SK-N-SH (cell line): Measurements from ENCODE around the gene KRT13. TPM values are rescaled to one million over a fixed set of nuclear protein-coding genes. Genes with fewer than 3 reads are reported as not detected.

Experiments used
- CTCF ChIA-PET: fragments of 300-600, 350-600 bp; formaldehyde crosslinking; extraction: SDS; loops from one replicate; lab custom pipeline; 2021; lab: Yijun Ruan, JAX
- POLR2A ChIA-PET: fragments of 350-600 bp; sonication (Branson Sonifier 250); formaldehyde crosslinking; extraction: SDS; loops from one replicate; lab custom pipeline; 2020; ENCODE audit warnings: antibody characterized with exemption, inconsistent platforms; lab: Yijun Ruan, JAX
- DNase-seq: peaks from one replicate; pipeline ENCODE4 v3.0.0; 2012
- H2AFZ ChIP-seq: fragments of 200-600 bp; sonication (generic); 2 replicates; pipeline ENCODE4 v1.8.1; 2016; ENCODE audit warnings: antibody characterized with exemption, mild to moderate bottlenecking, low read depth
- H3F3A ChIP-seq: fragments of 200-600 bp; sonication (generic); replicated peaks from 2 replicates; pipeline ENCODE3; 2016; ENCODE audit warnings: antibody characterized with exemption, mild to moderate bottlenecking; ENCODE audit not compliant: insufficient read depth
- H3K27ac ChIP-seq, 2 experiments: fragments of 200-500 bp in 1 of 2; fragments of 200-600 bp in 1 of 2; sonication (Bioruptor generic) in 1 of 2; sonication (generic), shearing (Covaris generic) in 1 of 2; 2 replicates each; pipeline versions ENCODE4 v1.5.1 to v1.6.1; 2014 to 2016; ENCODE audit warnings: low read depth in 2 of 2, inconsistent platforms in 1 of 2, low read length in 1 of 2, mild to moderate bottlenecking in 1 of 2, mixed read lengths in 1 of 2
- H3K27me3 ChIP-seq: fragments of 200-600 bp; sonication (generic), shearing (Covaris generic); 2 replicates; pipeline ENCODE4 v1.6.1; 2016; ENCODE audit warnings: mixed run types; ENCODE audit not compliant: insufficient read depth
- H3K36me3 ChIP-seq, 2 experiments: fragments of 200-500 bp in 1 of 2; fragments of 200-600 bp in 1 of 2; sonication (Bioruptor generic) in 1 of 2; sonication (generic) in 1 of 2; replicated peaks in 1 of 2; 2 replicates each; pipeline versions ENCODE3 to v1.5.1; 2014 to 2016; ENCODE audit warnings: low read length in 1 of 2, mild to moderate bottlenecking in 1 of 2; ENCODE audit not compliant: insufficient read depth in 2 of 2, control insufficient read depth in 1 of 2
- H3K4me1 ChIP-seq, 2 experiments: fragments of 200-500 bp in 1 of 2; fragments of 200-600 bp in 1 of 2; sonication (Bioruptor generic) in 1 of 2; sonication (generic), shearing (Covaris generic) in 1 of 2; 2 replicates each; pipeline versions ENCODE4 v1.5.1 to v1.6.1; 2014 to 2016; ENCODE audit warnings: low read depth in 1 of 2, low read length in 1 of 2, mixed run types in 1 of 2; ENCODE audit not compliant: insufficient read depth in 2 of 2, control insufficient read depth in 1 of 2
- H3K4me2 ChIP-seq: fragments of 200-600 bp; sonication (generic), shearing (Covaris generic); 2 replicates; pipeline ENCODE4 v1.6.1; 2017; ENCODE audit warnings: mixed run types
- H3K4me3 ChIP-seq, 2 experiments: fragments of 200-500 bp in 1 of 2; fragments of 200-600 bp in 1 of 2; sonication (Bioruptor generic) in 1 of 2; sonication (generic), shearing (Covaris generic) in 1 of 2; 2 replicates each; pipeline versions ENCODE4 v1.5.1 to v1.8.1; 2014 to 2016; ENCODE audit warnings: low read depth in 2 of 2, inconsistent platforms in 1 of 2, low read length in 1 of 2, mild to moderate bottlenecking in 1 of 2, mixed read lengths in 1 of 2, moderate library complexity in 1 of 2
- H3K79me2 ChIP-seq: fragments of 200-600 bp; sonication (generic); 2 replicates; pipeline ENCODE4 v1.8.1; 2017; ENCODE audit warnings: mild to moderate bottlenecking; ENCODE audit not compliant: insufficient read depth
- H3K9ac ChIP-seq: fragments of 200-600 bp; sonication (generic); 2 replicates; pipeline ENCODE4 v1.6.1; 2017; ENCODE audit warnings: mixed run types
- H3K9me2 ChIP-seq: fragments of 200-600 bp; sonication (generic); 2 replicates; pipeline ENCODE4 v1.6.1; 2017; ENCODE audit warnings: mixed run types
- H3K9me3 ChIP-seq: fragments of 200-600 bp; sonication (generic); 2 replicates; pipeline ENCODE4 v1.6.1; 2017; ENCODE audit warnings: mixed run types, mild to moderate bottlenecking, moderate library complexity
- H4K20me1 ChIP-seq: fragments of 200-600 bp; sonication (generic); 2 replicates; pipeline ENCODE4 v1.6.1; 2017; ENCODE audit warnings: mild to moderate bottlenecking, mixed run types; ENCODE audit not compliant: insufficient read depth
- EZH2phosphoT487 ChIP-seq: fragments of 200-600 bp; sonication (generic); IDR thresholded peaks from 2 replicates; pipeline ENCODE4 v1.6.1; 2017; ENCODE audit warnings: low read depth, mixed run types, mild to moderate bottlenecking, antibody characterized with exemption, moderate library complexity, borderline replicate concordance
- GATA2 ChIP-seq: sonication (generic); formaldehyde crosslinking; IDR thresholded peaks from 2 replicates; pipeline ENCODE4 v1.5.0; 2020; ENCODE audit warnings: mild to moderate bottlenecking, missing genetic modification reagents
- NFIC ChIP-seq: IDR thresholded peaks from 2 replicates; pipeline ENCODE4 v1.4.0; 2012; ENCODE audit warnings: borderline replicate concordance
- POLR2AphosphoS5 ChIP-seq: IDR thresholded peaks from 2 replicates; pipeline ENCODE4 v1.6.1; 2012; ENCODE audit warnings: low read depth, low read length
- RAD21 ChIP-seq: IDR thresholded peaks from 2 replicates; pipeline ENCODE4 v1.6.1; 2012; ENCODE audit warnings: mild to moderate bottlenecking, low read length
- SMC3 ChIP-seq: IDR thresholded peaks from 2 replicates; pipeline ENCODE4 v1.6.1; 2012; ENCODE audit warnings: low read depth, low read length, improper control_type of control experiment
- TAF1 ChIP-seq: IDR thresholded peaks from 2 replicates; pipeline ENCODE4 v1.6.1; 2012; ENCODE audit warnings: low read depth, mild to moderate bottlenecking, low read length, moderate library complexity, borderline replicate concordance
- TCF12 ChIP-seq: IDR thresholded peaks from 2 replicates; pipeline ENCODE4 v1.4.0; 2012
- YY1 ChIP-seq: IDR thresholded peaks from 2 replicates; pipeline ENCODE4 v1.4.0; 2012; ENCODE audit warnings: low read depth, mild to moderate bottlenecking
- WGBS: methylation state at CpG from one replicate; pipeline ENCODE4 v1.1.6; 2017; ENCODE audit warnings: low lambda C conversion rate; 5-methylcytosine and 5-hydroxymethylcytosine counted together
- polyA plus RNA-seq, 3 experiments: library from polyadenylated mRNA; depleted of rRNA; stranded (reverse); fragments of >200 nt; gene quantifications; 2 replicates each; pipeline ENCODE4 v1.2.3, GENCODE V29; 2012
- TF ChIP-seq, protein P1 (sequence below): IDR thresholded peaks from 2 replicates; pipeline ENCODE4 v1.4.0; 2012; ENCODE audit warnings: low read depth
- TF ChIP-seq, protein P2 (sequence below): IDR thresholded peaks from 2 replicates; pipeline ENCODE4; 2012

The KRT13 gene
- polyA plus RNA-seq, 1 of the 3 experiments (the other 2 are of a cell fraction): 0.39 TPM

DNA sequence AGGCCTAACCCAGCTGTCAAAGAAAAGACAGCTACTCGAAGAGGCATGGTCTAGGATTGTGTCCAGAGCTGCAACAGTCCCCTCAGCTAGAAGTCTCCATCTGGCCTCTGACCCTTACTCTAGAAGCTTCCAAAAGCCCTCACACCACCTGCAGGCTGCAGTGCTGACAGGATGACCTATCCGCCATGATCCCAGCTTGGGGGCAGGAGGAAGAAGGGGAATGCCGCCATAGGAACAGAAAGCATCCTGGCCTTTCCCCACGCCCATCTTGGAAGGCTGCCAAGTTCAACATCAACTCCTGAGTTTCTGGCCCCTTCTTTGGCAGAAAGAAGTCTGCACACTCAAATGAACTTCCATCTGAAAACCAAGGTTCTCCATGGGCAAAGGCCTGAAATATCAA, 12.6 kb downstream of the KRT13 start:
- Histone ChIP-seq H3F3A (no peaks in the 10 kb centered on the region), H3K9me3 (no peaks in the 10 kb centered on the region), H3K79me2 (no peaks in the 10 kb centered on the region), H3K4me1 (peaks cover 5 to 14% of the 10 kb centered on the region in 2 experiments; a peak in 2 of 4 replicates), H4K20me1 (no peaks in the 10 kb centered on the region), H3K36me3 (no peaks in the 10 kb centered on the region), H3K27me3 (no peaks in the 10 kb centered on the region), H2AFZ (no peak overlapping the region), H3K4me3 (no peak overlapping the region), H3K9ac (no peak overlapping the region), H3K27ac (no peak overlapping the region), H3K9me2 (no peaks in the 10 kb centered on the region), H3K4me2 (peak overlapping the region; percentile 19; the same call in 1 of the 2 replicates)
- ChIA-PET POLR2A (no interaction called here), CTCF (interaction anchor here (0.9 to 8.5 kb wide), 2 partner anchors 8 to 57 kb away, joined by 3 to 67 read pairs; no protein-coding TSS in a partner anchor)
- peak; percentile 50 for DNase-seq
- 62% methylated on average over 3 of the region's 4 CpGs for WGBS
- TF ChIP-seq NFIC: peak; percentile 57; the same call in 1 of the 2 replicates
- TF ChIP-seq, protein P1, sequence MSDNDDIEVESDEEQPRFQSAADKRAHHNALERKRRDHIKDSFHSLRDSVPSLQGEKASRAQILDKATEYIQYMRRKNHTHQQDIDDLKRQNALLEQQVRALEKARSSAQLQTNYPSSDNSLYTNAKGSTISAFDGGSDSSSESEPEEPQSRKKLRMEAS: no peak

DNA sequence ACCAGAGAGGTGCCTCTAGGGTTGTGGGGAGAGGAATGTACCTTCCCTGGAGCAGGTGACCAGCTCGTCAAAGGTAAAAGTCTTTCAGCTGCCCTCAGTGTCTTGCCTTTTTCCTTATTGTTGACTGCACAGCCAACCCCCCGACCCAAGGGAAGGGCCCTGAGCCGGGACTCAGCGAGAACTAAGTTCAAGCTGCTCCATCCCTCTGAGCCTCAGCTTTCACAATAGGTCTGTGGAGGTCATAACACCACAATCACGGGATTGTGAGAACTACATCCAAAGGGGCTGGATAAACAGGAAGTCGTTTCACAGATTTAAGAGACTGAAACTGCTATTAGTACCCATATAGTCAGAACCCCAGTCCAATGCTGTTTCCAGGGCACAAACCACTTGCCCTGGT, 13.1 kb downstream of the KRT13 start:
- 91% methylated on average over 5 of the region's 6 CpGs for WGBS
- Histone ChIP-seq H3K4me1 (peaks cover 5 to 14% of the 10 kb centered on the region in 2 experiments; a peak in 2 of 4 replicates), H3K4me2 (no peak overlapping the region), H3K27me3 (no peaks in the 10 kb centered on the region), H3K36me3 (no peaks in the 10 kb centered on the region), H2AFZ (no peak overlapping the region), H3K9ac (no peak overlapping the region), H3K79me2 (no peaks in the 10 kb centered on the region), H4K20me1 (no peaks in the 10 kb centered on the region), H3K9me2 (no peaks in the 10 kb centered on the region), H3F3A (no peaks in the 10 kb centered on the region), H3K4me3 (no peak overlapping the region), H3K9me3 (no peaks in the 10 kb centered on the region), H3K27ac (no peak overlapping the region)
- CTCF ChIA-PET: interaction anchor here (8.5 kb wide), 1 partner anchor 57 kb away, joined by 67 read pairs; no protein-coding TSS in a partner anchor
- TF ChIP-seq RAD21 (no peak), TAF1 (no peak), POLR2AphosphoS5 (no peak), YY1 (no peak), TCF12 (no peak), GATA2 (CRISPR knock-in tag) (no peak)
- POLR2A ChIA-PET: no interaction called here
- no peak for DNase-seq

DNA sequence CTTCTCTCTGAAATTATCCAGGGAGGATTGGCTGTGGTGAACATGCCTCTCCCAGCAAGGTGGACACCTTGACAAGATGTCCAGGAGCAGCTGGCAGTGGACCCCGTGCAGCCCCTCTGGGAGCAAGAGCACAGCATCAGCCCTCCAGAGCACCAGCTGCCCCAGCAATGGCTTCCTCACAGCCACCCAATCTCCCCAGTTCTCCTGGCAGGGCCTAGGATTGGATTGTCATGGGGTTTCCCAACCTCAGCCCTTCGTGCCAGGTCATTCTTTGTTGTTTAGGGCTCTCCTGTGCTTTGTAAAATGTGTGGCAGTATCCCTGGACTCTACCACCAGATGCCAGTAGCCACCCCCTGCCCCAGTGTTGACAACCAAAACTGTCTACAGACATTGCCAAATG, 13.9 kb downstream of the KRT13 start:
- Histone ChIP-seq H4K20me1 (no peaks in the 10 kb centered on the region), H3K4me1 (peaks cover 2 to 9% of the 10 kb centered on the region in 2 experiments; a peak in 2 of 4 replicates), H3K27me3 (no peaks in the 10 kb centered on the region), H3K9me2 (no peaks in the 10 kb centered on the region), H3K4me3 (no peak overlapping the region), H3K36me3 (no peaks in the 10 kb centered on the region), H2AFZ (no peak overlapping the region), H3F3A (no peaks in the 10 kb centered on the region), H3K9me3 (no peaks in the 10 kb centered on the region), H3K4me2 (no peak overlapping the region), H3K9ac (no peak overlapping the region), H3K27ac (no peak overlapping the region), H3K79me2 (no peaks in the 10 kb centered on the region)
- CTCF ChIA-PET: interaction anchor here (8.5 kb wide), 1 partner anchor 58 kb away, joined by 67 read pairs; no protein-coding TSS in a partner anchor
- 50% methylated on average over 2 of the region's 2 CpGs for WGBS
- POLR2A ChIA-PET: no interaction called here
- TF ChIP-seq, protein P2, sequence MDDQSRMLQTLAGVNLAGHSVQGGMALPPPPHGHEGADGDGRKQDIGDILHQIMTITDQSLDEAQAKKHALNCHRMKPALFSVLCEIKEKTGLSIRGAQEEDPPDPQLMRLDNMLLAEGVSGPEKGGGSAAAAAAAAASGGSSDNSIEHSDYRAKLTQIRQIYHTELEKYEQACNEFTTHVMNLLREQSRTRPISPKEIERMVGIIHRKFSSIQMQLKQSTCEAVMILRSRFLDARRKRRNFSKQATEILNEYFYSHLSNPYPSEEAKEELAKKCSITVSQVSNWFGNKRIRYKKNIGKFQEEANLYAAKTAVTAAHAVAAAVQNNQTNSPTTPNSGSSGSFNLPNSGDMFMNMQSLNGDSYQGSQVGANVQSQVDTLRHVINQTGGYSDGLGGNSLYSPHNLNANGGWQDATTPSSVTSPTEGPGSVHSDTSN: no peak
- TF ChIP-seq EZH2phosphoT487 (no peak), SMC3 (no peak), GATA2 (CRISPR knock-in tag) (no peak)
- no peak for DNase-seq
